Endodermal cell (in vitro differentiated cells): ENCODE measurements around the gene B4GALT5. TPM values are rescaled to one million over a fixed set of nuclear protein-coding genes. Genes with fewer than 3 reads are reported as not detected.
"Not testable (repeated sequence)": the region's sequence is repeated elsewhere in the genome, so short reads cannot be mapped to it uniquely, and the experiment has no call there.

ENCODE experiments used
- DNase-seq: peaks from one replicate; pipeline ENCODE4 v3.0.0-alpha.2; 2017
- H3K27ac ChIP-seq: 2 replicates; pipeline ENCODE4 v1.5.1; 2013; ENCODE audit warnings: mild to moderate bottlenecking, low read depth, low read length, moderate library complexity
- H3K27me3 ChIP-seq: 2 replicates; pipeline ENCODE4 v1.6.1; 2013; ENCODE audit warnings: mild to moderate bottlenecking, low read length, moderate library complexity; ENCODE audit not compliant: insufficient read depth, control insufficient read depth, poor library complexity, severe bottlenecking
- H3K36me3 ChIP-seq: 2 replicates; pipeline ENCODE4 v1.7.0; 2013; ENCODE audit warnings: mild to moderate bottlenecking, low read length, moderate library complexity; ENCODE audit not compliant: control insufficient read depth, insufficient read depth
- H3K4me1 ChIP-seq: one replicate; pipeline ENCODE4 v1.7.0; 2013; ENCODE audit warnings: low read length; ENCODE audit not compliant: control insufficient read depth, insufficient read depth
- H3K4me3 ChIP-seq: 2 replicates; pipeline ENCODE4 v1.5.1; 2013; ENCODE audit warnings: mild to moderate bottlenecking, low read length, moderate library complexity
- H3K9ac ChIP-seq: 2 replicates; pipeline ENCODE4 v1.6.1; 2013; ENCODE audit warnings: mild to moderate bottlenecking, low read length, moderate library complexity; ENCODE audit not compliant: poor library complexity, severe bottlenecking; ENCODE audit errors: extremely low read depth
- H3K9me3 ChIP-seq: 2 replicates; pipeline ENCODE4 v1.6.1; 2013; ENCODE audit warnings: mild to moderate bottlenecking, low read length, moderate library complexity; ENCODE audit not compliant: control insufficient read depth
- H3K27ac Mint-ChIP-seq: 2 replicates; pipeline ENCODE4 v1.8.0; 2020; ENCODE audit warnings: mixed read lengths
- H3K27me3 Mint-ChIP-seq: 2 replicates; pipeline ENCODE4 v1.8.0; 2021; ENCODE audit warnings: mild to moderate bottlenecking, mixed read lengths; ENCODE audit not compliant: insufficient read depth
- H3K36me3 Mint-ChIP-seq: 2 replicates; pipeline ENCODE4 v1.8.0; 2020; ENCODE audit warnings: low read depth, mixed read lengths
- H3K4me1 Mint-ChIP-seq: 2 replicates; pipeline ENCODE4 v1.8.0; 2020; ENCODE audit warnings: mixed read lengths
- H3K4me3 Mint-ChIP-seq: 2 replicates; pipeline ENCODE4 v1.8.0; 2020; ENCODE audit warnings: mild to moderate bottlenecking, moderate library complexity, mixed read lengths
- H3K9me3 Mint-ChIP-seq: 2 replicates; pipeline ENCODE4 v1.8.0; 2020; ENCODE audit warnings: mild to moderate bottlenecking, mixed read lengths
- WGBS, 2 experiments: methylation state at CpG; one replicate each; pipeline versions ENCODE4 v1.1.5 to v1.1.7; 2013; ENCODE audit warnings: missing lambda C conversion rate in 2 of 2, mixed read lengths in 1 of 2; ENCODE audit not compliant: insufficient coverage in 1 of 2, insufficient read length in 1 of 2; 5-methylcytosine and 5-hydroxymethylcytosine counted together
- total RNA-seq, 2 donors: library from RNA; stranded (reverse); fragmentation: NEBNext Ultra II Directional in 1 of 2; extraction: Animal tissue kit (Norgen Biotek cat#: 25700) in 1 of 2; gene quantifications; 2 replicates in 1 of 2; 3 replicates in 1 of 2; pipeline ENCODE4 v1.2.1, GENCODE V29; 2021
- TF ChIP-seq, protein P1 (sequence below): fragments of 200-600 bp; sonication (generic); conservative IDR thresholded peaks from 2 replicates; pipeline ENCODE4 v1.5.0; 2021; ENCODE audit warnings: antibody characterized with exemption, mild to moderate bottlenecking

The B4GALT5 gene
- total RNA-seq, 2 donors from 2014 or later, result 57.0 to 58.8 TPM

DNA sequence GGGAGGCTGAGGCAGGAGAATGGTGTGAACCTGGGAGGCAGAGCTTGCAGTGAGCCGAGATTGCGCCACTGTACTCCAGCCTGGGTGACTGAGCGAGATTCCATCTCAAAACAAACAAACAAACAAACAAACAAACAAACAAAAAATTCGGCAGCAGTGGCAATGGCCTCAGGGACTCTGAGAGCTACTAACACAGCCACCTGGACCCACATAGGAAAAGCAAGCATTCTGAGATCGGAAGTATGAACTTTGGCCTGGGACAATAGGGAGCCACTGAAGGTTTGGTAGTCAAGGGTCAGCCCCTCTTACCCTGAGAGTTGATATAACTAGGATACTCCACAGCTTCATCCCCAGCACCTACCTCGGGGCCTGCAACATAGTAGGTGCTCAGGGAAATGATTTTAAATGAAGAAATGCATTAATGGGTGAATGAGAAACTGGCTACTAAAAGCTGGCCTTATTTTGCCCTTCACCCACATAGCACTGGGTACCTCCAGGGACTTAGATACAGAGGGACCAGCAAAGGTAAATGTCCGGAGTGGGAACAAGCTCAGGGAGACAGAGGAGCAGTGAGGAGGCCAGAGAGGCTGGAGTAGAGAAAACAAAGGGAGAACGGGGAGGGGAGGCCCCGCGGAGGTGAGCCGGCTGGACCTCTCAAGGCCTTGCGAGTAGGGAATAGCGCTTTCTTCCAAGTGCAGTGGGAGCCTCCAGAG lies 99.2 kb downstream of the B4GALT5 start:
- Mint-ChIP-seq H3K36me3 (no peaks in the 10 kb centered on the region), H3K4me1 (no peaks in the 10 kb centered on the region), H3K9me3 (no peaks in the 10 kb centered on the region), H3K4me3 (no peak overlapping the region), H3K27ac (no peak overlapping the region), H3K27me3 (peaks cover 8% of the 10 kb centered on the region)
- no peaks in the 10 kb centered on the region for H3K9me3 ChIP-seq
- H3K4me1 ChIP-seq, result no peaks in the 10 kb centered on the region
- no peak for DNase-seq
- H3K9ac ChIP-seq, result no peak overlapping the region
- H3K36me3 ChIP-seq, result no peaks in the 10 kb centered on the region
- TF ChIP-seq, protein P1, sequence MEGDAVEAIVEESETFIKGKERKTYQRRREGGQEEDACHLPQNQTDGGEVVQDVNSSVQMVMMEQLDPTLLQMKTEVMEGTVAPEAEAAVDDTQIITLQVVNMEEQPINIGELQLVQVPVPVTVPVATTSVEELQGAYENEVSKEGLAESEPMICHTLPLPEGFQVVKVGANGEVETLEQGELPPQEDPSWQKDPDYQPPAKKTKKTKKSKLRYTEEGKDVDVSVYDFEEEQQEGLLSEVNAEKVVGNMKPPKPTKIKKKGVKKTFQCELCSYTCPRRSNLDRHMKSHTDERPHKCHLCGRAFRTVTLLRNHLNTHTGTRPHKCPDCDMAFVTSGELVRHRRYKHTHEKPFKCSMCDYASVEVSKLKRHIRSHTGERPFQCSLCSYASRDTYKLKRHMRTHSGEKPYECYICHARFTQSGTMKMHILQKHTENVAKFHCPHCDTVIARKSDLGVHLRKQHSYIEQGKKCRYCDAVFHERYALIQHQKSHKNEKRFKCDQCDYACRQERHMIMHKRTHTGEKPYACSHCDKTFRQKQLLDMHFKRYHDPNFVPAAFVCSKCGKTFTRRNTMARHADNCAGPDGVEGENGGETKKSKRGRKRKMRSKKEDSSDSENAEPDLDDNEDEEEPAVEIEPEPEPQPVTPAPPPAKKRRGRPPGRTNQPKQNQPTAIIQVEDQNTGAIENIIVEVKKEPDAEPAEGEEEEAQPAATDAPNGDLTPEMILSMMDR, result no peak
- no peak overlapping the region for H3K4me3 ChIP-seq
- WGBS, 2 experiments, result 68 to 82% methylated on average over 6 to 13 of the region's 13 CpGs
- no peaks in the 10 kb centered on the region for H3K27me3 ChIP-seq
- no peak overlapping the region for H3K27ac ChIP-seq

DNA sequence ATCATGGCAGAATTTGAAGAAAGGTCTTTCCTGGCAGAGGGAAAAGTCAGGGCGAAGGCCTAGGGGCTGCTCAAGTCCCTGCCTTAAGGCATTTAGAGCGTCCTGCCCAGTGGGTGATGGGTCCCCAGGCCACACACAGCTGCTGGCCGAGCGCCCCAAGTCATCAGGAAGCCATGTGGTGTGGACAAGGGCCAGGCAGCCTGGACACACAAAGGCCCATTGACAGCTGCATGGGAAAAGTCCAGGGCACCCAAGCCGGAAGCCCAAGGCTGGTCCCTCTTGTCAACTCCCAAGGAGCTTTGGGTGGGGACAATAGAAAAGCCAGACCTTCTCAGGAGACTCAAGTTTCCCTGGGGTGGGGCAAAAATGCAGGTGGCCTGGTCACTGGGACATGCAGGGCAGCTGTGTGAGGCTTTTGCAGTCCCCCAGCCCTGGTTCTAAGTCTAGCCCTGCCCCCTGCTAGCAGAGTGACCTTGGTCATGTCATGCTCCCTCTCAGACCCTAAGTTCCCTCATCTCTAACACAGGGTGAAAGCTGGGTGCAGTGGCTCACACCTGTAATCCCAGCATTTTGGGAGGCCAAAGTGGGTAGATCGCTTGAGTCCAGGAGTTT lies 101.4 kb downstream of the B4GALT5 start:
- Histone ChIP-seq H3K27ac (no peak overlapping the region), H3K9ac (no peak overlapping the region), H3K36me3 (no peaks in the 10 kb centered on the region), H3K9me3 (no peaks in the 10 kb centered on the region), H3K4me1 (no peaks in the 10 kb centered on the region), H3K27me3 (peaks cover 11% of the 10 kb centered on the region), H3K4me3 (no peak overlapping the region)
- H3K27me3 Mint-ChIP-seq, result peaks cover 16% of the 10 kb centered on the region
- DNase-seq, result no peak
- H3K9me3 Mint-ChIP-seq, result no peaks in the 10 kb centered on the region
- no peak overlapping the region for H3K27ac Mint-ChIP-seq
- H3K4me3 Mint-ChIP-seq, result no peak overlapping the region
- H3K36me3 Mint-ChIP-seq, result no peaks in the 10 kb centered on the region
- WGBS, 2 experiments, result 95 to 97% methylated on average over 4 to 6 of the region's 6 CpGs
- TF ChIP-seq, protein P1, result no peak
- H3K4me1 Mint-ChIP-seq, result no peaks in the 10 kb centered on the region

DNA sequence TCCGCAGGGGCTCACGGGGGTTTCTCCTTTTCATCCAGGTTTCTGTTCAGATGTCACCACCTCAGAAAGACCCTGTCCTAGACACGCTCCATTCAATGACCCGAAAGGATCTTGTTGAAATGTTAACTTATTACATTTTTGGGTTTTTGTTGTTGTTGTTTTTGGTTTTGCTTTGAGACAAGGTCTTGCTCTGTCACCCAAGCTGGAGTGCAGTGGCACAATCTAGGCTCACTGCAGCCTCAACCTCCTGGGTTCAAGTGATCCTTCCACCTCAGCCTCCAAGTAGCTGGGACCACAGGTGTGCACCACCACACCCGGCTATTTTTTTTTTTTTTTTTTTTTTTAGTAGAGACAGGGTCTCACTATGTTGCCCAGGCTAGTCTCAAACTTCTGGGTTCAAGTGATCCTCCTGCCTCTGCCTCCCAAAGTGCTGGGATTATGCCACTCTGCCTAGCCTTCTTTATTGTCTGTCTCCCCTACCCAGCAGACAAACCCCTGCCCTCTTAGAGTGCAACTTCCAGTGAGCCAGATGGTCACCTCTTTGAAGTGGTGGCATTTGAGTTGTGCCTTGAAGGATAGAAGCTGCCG lies 102.0 kb downstream of the B4GALT5 start:
- not testable (repeated sequence) for H3K27ac Mint-ChIP-seq, H3K36me3 Mint-ChIP-seq, H3K27ac ChIP-seq, H3K9ac ChIP-seq, H3K4me1 ChIP-seq, H3K4me3 Mint-ChIP-seq, DNase-seq, H3K9me3 Mint-ChIP-seq, H3K4me1 Mint-ChIP-seq, H3K9me3 ChIP-seq, H3K36me3 ChIP-seq, H3K4me3 ChIP-seq
- H3K27me3 Mint-ChIP-seq, result peaks cover 16% of the 10 kb centered on the region
- WGBS, 2 experiments, result 73 to 80% methylated on average over 3 to 5 of the region's 6 CpGs
- peaks cover 11% of the 10 kb centered on the region for H3K27me3 ChIP-seq
